NCI-H1694 (cell line): ENCODE results near the gene TIMM13.

Source experiments
- DNase-seq: peaks from one replicate; lab custom pipeline; 2025; lab: John Stamatoyannopoulos, UW

TIMM13 gene

GRCh38 chr19:2381148-2381820 is 46.1 kb downstream of the TIMM13 start:
- DNase-seq, result no peak

GRCh38 chr19:2380567-2380966 is 46.8 kb downstream of the TIMM13 start:
- DNase-seq, result no peak

- no peak for DNase-seq
These were observed 50.4 kb downstream of the TIMM13 start for GRCh38 chr19:2376784-2377519.
